C4-2B (cell line): Measurements from ENCODE around the gene SFMBT2.

Experiments
- H3K27ac ChIP-seq: fragments of 450-650 bp; 2 replicates; pipeline ENCODE4 v1.5.1; 2017
- CTCF ChIP-seq: fragments of 450-650 bp; conservative IDR thresholded peaks from 2 replicates; pipeline ENCODE4 v1.5.1; 2017; ENCODE audit warnings: mild to moderate bottlenecking
- ZFX ChIP-seq: fragments of 450-650 bp; IDR thresholded peaks from 2 replicates; pipeline ENCODE4 v1.6.1; 2017

The SFMBT2 gene

GRCh38 chr10:7264313-7264756, 146.5 kb downstream of the SFMBT2 start:
- no peak for TF ChIP-seq ZFX
- no peak overlapping the region for H3K27ac ChIP-seq

GRCh38 chr10:7263616-7264015, 147.2 kb downstream of the SFMBT2 start:
- H3K27ac ChIP-seq = no peak overlapping the region
- TF ChIP-seq ZFX (no peak), CTCF (no peak)

- TF ChIP-seq ZFX (no peak), CTCF (no peak)
- H3K27ac ChIP-seq = no peak overlapping the region
Measured at GRCh38 chr10:7261351-7261750, 149.5 kb downstream of the SFMBT2 start.

- TF ChIP-seq CTCF (no peak), ZFX (no peak)
Measured at GRCh38 chr10:7260912-7261311, 149.9 kb downstream of the SFMBT2 start.

GRCh38 chr10:7260412-7260900, 150.4 kb downstream of the SFMBT2 start:
- TF ChIP-seq ZFX = no peak
- TF ChIP-seq CTCF = peak; percentile 76
- H3K27ac ChIP-seq = no peak overlapping the region

More at GRCh38 chr10:7260912-7261311, 149.9 kb downstream of the SFMBT2 start:
- H3K27ac ChIP-seq = no peak overlapping the region

- H3K27ac ChIP-seq = no peak overlapping the region
- TF ChIP-seq CTCF (no peak), ZFX (no peak)
Measured at GRCh38 chr10:7258948-7259523, 151.8 kb downstream of the SFMBT2 start.

- no peak overlapping the region for H3K27ac ChIP-seq
- no peak for TF ChIP-seq CTCF
- no peak for TF ChIP-seq ZFX
Measured at GRCh38 chr10:7255517-7255916, 155.3 kb downstream of the SFMBT2 start.
